Colonic mucosa (tissue), 4 donors: ENCODE measurements around the gene AOAH. TPM values are rescaled to one million over a fixed set of nuclear protein-coding genes. Genes with fewer than 3 reads are reported as not detected.

ENCODE experiments used
- DNase-seq: peaks from one replicate; pipeline ENCODE4 v3.0.0-alpha.2; 2020
- H3K27ac ChIP-seq: fragments of 200-600 bp; one replicate; pipeline ENCODE4 v1.8.0; 2021
- H3K27me3 ChIP-seq: fragments of 200-600 bp; one replicate; pipeline ENCODE4 v1.8.0; 2021
- H3K36me3 ChIP-seq: fragments of 200-600 bp; one replicate; pipeline ENCODE4 v1.8.0; 2021
- H3K4me1 ChIP-seq: fragments of 200-600 bp; one replicate; pipeline ENCODE4 v1.8.0; 2021; ENCODE audit warnings: mild to moderate bottlenecking
- H3K4me3 ChIP-seq: fragments of 200-600 bp; one replicate; pipeline ENCODE4 v1.8.0; 2021
- H3K9ac ChIP-seq, 2 donors: one replicate each; pipeline ENCODE4 v1.7.0; 2013; ENCODE audit warnings: control low read depth in 2 of 2, low read depth in 2 of 2, low read length in 2 of 2
- H3K9me3 ChIP-seq: fragments of 200-600 bp; one replicate; pipeline ENCODE4 v1.8.0; 2021
- intact Hi-C: fragments of 100-400 bp; cut with DNase I; formaldehyde crosslinking; loops from one replicate; pipeline ENCODE4 v1.14.1; 2022
- total RNA-seq, 2 donors: library from RNA; stranded (reverse); fragmentation: NEBNext Ultra II Directional in 1 of 2; extraction: Animal tissue kit (Norgen Biotek cat#: 25700) in 1 of 2; gene quantifications; one replicate each; pipeline ENCODE4 v1.2.1, GENCODE V29; 2021
- TF ChIP-seq, protein P1 (sequence below): fragments of 200-600 bp; IDR thresholded peaks from one replicate; pipeline ENCODE4 v1.8.0; 2022; ENCODE audit warnings: antibody characterized with exemption, mild to moderate bottlenecking
- donor health status: healthy.
- donor health status: DM: no; HTN: no; CAD: no.
- donor health status: DM: no; HTN: no; CAD: no.

AOAH gene
- total RNA-seq, 2 donors from 2014 or later = 22.2 to 46.1 TPM

DNA sequence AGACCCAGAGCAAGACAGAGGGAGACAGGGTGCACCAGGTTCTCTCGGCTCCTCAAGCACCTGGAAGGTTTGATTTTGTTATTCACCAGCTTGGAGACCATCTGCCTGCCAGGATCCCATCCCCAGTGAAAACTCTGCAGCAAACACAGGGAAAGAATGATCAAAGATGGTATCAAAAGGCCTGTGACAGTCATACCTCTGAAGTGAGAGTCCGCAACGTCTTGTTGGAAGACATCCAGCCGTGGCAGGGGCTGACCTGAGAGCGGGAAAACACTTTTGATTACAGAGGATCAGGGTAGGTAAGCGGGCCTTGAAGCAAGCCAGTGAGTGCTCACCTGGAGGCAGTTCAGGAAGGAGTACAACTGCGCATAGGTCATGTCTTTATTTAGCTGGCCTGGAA, 192.3 kb downstream of the AOAH start:
- Histone ChIP-seq H3K36me3 (no peaks in the 10 kb centered on the region), H3K9ac (no peak overlapping the region), H3K9me3 (no peaks in the 10 kb centered on the region), H3K27ac (no peak overlapping the region), H3K27me3 (no peaks in the 10 kb centered on the region), H3K4me1 (no peaks in the 10 kb centered on the region), H3K4me3 (no peak overlapping the region)
- TF ChIP-seq, protein P1, sequence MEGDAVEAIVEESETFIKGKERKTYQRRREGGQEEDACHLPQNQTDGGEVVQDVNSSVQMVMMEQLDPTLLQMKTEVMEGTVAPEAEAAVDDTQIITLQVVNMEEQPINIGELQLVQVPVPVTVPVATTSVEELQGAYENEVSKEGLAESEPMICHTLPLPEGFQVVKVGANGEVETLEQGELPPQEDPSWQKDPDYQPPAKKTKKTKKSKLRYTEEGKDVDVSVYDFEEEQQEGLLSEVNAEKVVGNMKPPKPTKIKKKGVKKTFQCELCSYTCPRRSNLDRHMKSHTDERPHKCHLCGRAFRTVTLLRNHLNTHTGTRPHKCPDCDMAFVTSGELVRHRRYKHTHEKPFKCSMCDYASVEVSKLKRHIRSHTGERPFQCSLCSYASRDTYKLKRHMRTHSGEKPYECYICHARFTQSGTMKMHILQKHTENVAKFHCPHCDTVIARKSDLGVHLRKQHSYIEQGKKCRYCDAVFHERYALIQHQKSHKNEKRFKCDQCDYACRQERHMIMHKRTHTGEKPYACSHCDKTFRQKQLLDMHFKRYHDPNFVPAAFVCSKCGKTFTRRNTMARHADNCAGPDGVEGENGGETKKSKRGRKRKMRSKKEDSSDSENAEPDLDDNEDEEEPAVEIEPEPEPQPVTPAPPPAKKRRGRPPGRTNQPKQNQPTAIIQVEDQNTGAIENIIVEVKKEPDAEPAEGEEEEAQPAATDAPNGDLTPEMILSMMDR = no peak
- intact Hi-C loops = no loop called here
- DNase-seq = no peak

DNA sequence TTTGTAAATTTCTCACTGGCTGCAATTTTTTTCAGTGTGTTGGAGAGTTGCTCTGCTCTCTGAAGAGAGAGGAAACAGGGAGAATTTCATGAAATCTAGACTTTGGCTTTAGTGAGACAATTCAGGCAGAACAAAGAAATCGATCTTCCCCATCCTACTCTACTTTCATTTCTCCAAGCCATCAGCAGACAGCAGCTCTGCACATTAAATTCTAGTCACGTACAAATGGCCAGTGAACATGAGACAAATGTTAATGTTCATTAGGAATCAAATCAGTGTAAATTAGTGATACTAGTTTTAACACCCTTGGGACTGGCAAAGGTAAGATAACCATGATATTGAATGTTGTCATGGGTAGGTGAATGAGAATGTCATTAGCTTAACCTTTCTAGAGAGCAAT, 193.8 kb downstream of the AOAH start:
- DNase-seq = no peak
- intact Hi-C loops = no loop called here
- no peak overlapping the region for H3K4me3 ChIP-seq
- H3K36me3 ChIP-seq = no peaks in the 10 kb centered on the region
- no peak overlapping the region for H3K27ac ChIP-seq
- TF ChIP-seq, protein P1 = no peak
- H3K27me3 ChIP-seq = no peaks in the 10 kb centered on the region
- no peaks in the 10 kb centered on the region for H3K9me3 ChIP-seq
- H3K9ac ChIP-seq = no peak overlapping the region
- H3K4me1 ChIP-seq = no peaks in the 10 kb centered on the region

DNA sequence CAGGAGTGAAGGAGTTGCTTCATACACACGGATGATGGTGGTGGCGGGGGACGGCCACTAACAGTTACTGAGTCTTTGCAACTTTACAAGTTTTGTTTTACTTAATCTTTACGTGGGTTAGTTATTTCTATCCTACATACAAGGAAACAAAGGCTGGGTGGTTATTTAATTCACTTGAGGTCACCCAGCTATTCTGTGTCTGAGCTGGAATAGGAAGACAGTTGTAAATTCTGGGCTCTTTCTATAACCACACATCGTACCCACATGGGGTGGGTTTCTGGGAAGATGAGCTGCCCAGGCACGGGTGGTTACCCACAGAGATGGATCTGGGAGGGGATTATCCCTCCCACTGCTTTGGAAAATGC, 196.8 kb downstream of the AOAH start:
- Histone ChIP-seq H3K36me3 (no peaks in the 10 kb centered on the region), H3K27ac (no peak overlapping the region)
- intact Hi-C loops = no loop called here

GRCh38 chr7:36526863-36527548, 197.3 kb downstream of the AOAH start:
- Histone ChIP-seq H3K4me1 (no peaks in the 10 kb centered on the region), H3K9ac (no peak overlapping the region), H3K27me3 (no peaks in the 10 kb centered on the region), H3K4me3 (no peak overlapping the region), H3K36me3 (no peaks in the 10 kb centered on the region), H3K9me3 (no peaks in the 10 kb centered on the region), H3K27ac (no peak overlapping the region)
- TF ChIP-seq, protein P1 = no peak
- intact Hi-C loops = no loop called here
- DNase-seq = no peak

More for the DNA sequence above, 196.8 kb downstream of the AOAH start:
- Histone ChIP-seq H3K4me1 (no peaks in the 10 kb centered on the region), H3K9me3 (no peaks in the 10 kb centered on the region), H3K4me3 (no peak overlapping the region), H3K9ac (no peak overlapping the region), H3K27me3 (no peaks in the 10 kb centered on the region)
- no peak for DNase-seq
- TF ChIP-seq, protein P1 = no peak

- intact Hi-C loops = no loop called here
- Histone ChIP-seq H3K9me3 (no peaks in the 10 kb centered on the region), H3K27me3 (no peaks in the 10 kb centered on the region), H3K27ac (no peak overlapping the region), H3K9ac (no peak overlapping the region), H3K36me3 (no peaks in the 10 kb centered on the region), H3K4me3 (no peak overlapping the region), H3K4me1 (no peaks in the 10 kb centered on the region)
- TF ChIP-seq, protein P1 = no peak
- no peak for DNase-seq
These were observed 200.8 kb downstream of the AOAH start for GRCh38 chr7:36523371-36524101.
